Measurements from ENCODE around the gene EXT2. TPM values are rescaled to one million over a fixed set of nuclear protein-coding genes. Genes with fewer than 3 reads are reported as not detected.

The EXT2 gene
- total RNA-seq, 1 experiment from 2014 or later, result 42.8 TPM

DNA sequence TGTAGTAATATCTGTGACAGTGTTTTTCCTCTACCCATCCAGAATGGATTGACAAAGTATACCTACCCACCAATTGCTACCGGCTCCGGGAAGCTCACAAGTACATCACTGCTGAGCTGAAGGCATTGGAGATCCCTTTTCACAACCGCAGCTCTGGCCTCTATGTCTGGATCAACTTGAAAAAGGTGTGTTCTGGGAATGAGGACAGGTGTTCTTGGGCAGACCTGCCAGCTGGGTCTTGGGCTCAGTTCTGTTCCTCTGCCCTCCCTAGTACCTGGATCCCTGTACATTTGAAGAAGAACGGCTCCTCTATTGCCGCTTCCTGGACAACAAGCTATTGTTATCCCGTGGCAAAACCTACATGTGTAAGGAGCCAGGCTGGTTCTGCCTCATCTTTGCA is 37.2 kb upstream of the EXT2 start:
- no peak overlapping the region for H3K4me3 ChIP-seq (replicated peaks in 1 of 2; ENCODE audit: low read depth in 1 of 2, low read length in 2 of 2)
- no peaks in the 10 kb centered on the region for H3K9me3 ChIP-seq (ENCODE audit: control insufficient read depth in 1 of 2, insufficient read depth in 1 of 2, low read depth in 1 of 2, low read length in 2 of 2)
- H3K9ac ChIP-seq (ENCODE audit: low read length), result no peak overlapping the region
- no peaks in the 10 kb centered on the region for H3K4me1 ChIP-seq (ENCODE audit: control insufficient read depth in 1 of 2, insufficient read depth in 2 of 2, low read length in 2 of 2)
- intact Hi-C loops (cut with micrococcal nuclease), result no loop called here
- no peaks in the 10 kb centered on the region for H3K36me3 ChIP-seq (ENCODE audit: control insufficient read depth in 1 of 2, insufficient read depth in 2 of 2, low read length in 2 of 2)
- H3K27ac ChIP-seq (ENCODE audit: low read depth, low read length), result no peak overlapping the region
- H3K4me2 ChIP-seq (ENCODE audit: low read length), result no peak overlapping the region
- no TSS peak for BruUV-seq (replicated peaks)
- TF ChIP-seq ELF1 (IDR thresholded peaks at IDR 0.05; ENCODE audit: borderline replicate concordance, low read depth) (no peak), FOSL1 (IDR thresholded peaks at IDR 0.05; ENCODE audit: low read depth) (no peak), EZH2phosphoT487 (IDR thresholded peaks at IDR 0.05; ENCODE audit: borderline replicate concordance) (no peak), POLR2A (IDR thresholded peaks at IDR 0.05; ENCODE audit: borderline replicate concordance, extremely low read depth, insufficient read depth, insufficient read length) (no peak), ZFX (IDR thresholded peaks at IDR 0.05) (no peak), CBX3 (IDR thresholded peaks at IDR 0.05; ENCODE audit: low read depth) (no peak), ZNF274 (IDR thresholded peaks at IDR 0.05; ENCODE audit: low read depth, low read length) (no peak), RAD21 (IDR thresholded peaks at IDR 0.05; ENCODE audit: low read depth) (no peak), EZH2 (IDR thresholded peaks at IDR 0.05) (no peak), EGR1 (IDR thresholded peaks at IDR 0.05; ENCODE audit: low read depth) (no peak), JUND (IDR thresholded peaks at IDR 0.05) (no peak), YY1 (IDR thresholded peaks at IDR 0.05; ENCODE audit: extremely low read depth, insufficient replicate concordance, low read depth, low read length) (no peak)
- TF ChIP-seq, protein P1, sequence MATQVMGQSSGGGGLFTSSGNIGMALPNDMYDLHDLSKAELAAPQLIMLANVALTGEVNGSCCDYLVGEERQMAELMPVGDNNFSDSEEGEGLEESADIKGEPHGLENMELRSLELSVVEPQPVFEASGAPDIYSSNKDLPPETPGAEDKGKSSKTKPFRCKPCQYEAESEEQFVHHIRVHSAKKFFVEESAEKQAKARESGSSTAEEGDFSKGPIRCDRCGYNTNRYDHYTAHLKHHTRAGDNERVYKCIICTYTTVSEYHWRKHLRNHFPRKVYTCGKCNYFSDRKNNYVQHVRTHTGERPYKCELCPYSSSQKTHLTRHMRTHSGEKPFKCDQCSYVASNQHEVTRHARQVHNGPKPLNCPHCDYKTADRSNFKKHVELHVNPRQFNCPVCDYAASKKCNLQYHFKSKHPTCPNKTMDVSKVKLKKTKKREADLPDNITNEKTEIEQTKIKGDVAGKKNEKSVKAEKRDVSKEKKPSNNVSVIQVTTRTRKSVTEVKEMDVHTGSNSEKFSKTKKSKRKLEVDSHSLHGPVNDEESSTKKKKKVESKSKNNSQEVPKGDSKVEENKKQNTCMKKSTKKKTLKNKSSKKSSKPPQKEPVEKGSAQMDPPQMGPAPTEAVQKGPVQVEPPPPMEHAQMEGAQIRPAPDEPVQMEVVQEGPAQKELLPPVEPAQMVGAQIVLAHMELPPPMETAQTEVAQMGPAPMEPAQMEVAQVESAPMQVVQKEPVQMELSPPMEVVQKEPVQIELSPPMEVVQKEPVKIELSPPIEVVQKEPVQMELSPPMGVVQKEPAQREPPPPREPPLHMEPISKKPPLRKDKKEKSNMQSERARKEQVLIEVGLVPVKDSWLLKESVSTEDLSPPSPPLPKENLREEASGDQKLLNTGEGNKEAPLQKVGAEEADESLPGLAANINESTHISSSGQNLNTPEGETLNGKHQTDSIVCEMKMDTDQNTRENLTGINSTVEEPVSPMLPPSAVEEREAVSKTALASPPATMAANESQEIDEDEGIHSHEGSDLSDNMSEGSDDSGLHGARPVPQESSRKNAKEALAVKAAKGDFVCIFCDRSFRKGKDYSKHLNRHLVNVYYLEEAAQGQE (IDR thresholded peaks at IDR 0.05; ENCODE audit: low read depth), result no peak
- TF ChIP-seq, protein P2, sequence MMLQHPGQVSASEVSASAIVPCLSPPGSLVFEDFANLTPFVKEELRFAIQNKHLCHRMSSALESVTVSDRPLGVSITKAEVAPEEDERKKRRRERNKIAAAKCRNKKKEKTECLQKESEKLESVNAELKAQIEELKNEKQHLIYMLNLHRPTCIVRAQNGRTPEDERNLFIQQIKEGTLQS (IDR thresholded peaks at IDR 0.05), result no peak
- TF ChIP-seq, protein P3, sequence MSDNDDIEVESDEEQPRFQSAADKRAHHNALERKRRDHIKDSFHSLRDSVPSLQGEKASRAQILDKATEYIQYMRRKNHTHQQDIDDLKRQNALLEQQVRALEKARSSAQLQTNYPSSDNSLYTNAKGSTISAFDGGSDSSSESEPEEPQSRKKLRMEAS (IDR thresholded peaks at IDR 0.05), result no peak
- no peaks in the 10 kb centered on the region for H4K20me1 ChIP-seq (ENCODE audit: insufficient read depth)
- DNase-seq (ENCODE audit: low read depth, low spot score) (no peak), ATAC-seq (no peak)
- ChIA-PET POLR2A (no interaction called here), CTCF (interaction anchor here (1.5 kb wide), 1 partner anchor 37 kb away, joined by 4 read pairs; the partner anchor contains the start of gene EXT2), RAD21 (ENCODE audit: low non-redundant PET in 1 of 2, low total read pairs in 2 of 2, uncharacterized antibody in 2 of 2, unreplicated experiment in 2 of 2) (no interaction called here)
- H3K9me2 ChIP-seq (ENCODE audit: insufficient read depth), result no peaks in the 10 kb centered on the region
- no peak overlapping the region for H2AFZ ChIP-seq (ENCODE audit: low read depth, low read length, poor library complexity, severe bottlenecking)
- no peaks in the 10 kb centered on the region for H3K27me3 ChIP-seq (ENCODE audit: insufficient read depth, low read length)
- no peaks in the 10 kb centered on the region for H3K79me2 ChIP-seq (ENCODE audit: insufficient read depth, low read length)
